Stimulated activated CD4-positive, alpha-beta T cell treated with anti-CD3 and anti-CD28 coated beads, Interleukin-4, amount 100 ng/mL, for 4 hours (primary cell): ENCODE data around the gene MCC.

Source experiments
- DNase-seq, 2 experiments: peaks; one replicate each; pipeline ENCODE4 v3.0.0-alpha.2; 2020

The MCC gene

DNA sequence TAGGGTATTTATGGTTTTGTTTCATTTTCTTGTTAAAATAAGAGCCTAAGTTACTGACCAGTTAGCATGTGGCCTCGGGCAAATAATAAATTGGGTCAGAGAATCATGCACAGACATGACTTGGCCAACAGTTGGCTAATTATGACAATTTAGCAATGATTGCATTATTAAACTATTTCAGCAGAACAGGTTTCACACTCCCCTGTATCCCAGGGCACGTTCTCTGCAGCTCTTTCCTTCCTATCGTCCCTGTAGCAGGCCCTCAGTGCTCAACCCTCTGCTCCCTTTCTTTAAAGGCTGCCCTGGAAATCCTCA lies 221.4 kb downstream of the MCC start:
- no peak for DNase-seq

DNA sequence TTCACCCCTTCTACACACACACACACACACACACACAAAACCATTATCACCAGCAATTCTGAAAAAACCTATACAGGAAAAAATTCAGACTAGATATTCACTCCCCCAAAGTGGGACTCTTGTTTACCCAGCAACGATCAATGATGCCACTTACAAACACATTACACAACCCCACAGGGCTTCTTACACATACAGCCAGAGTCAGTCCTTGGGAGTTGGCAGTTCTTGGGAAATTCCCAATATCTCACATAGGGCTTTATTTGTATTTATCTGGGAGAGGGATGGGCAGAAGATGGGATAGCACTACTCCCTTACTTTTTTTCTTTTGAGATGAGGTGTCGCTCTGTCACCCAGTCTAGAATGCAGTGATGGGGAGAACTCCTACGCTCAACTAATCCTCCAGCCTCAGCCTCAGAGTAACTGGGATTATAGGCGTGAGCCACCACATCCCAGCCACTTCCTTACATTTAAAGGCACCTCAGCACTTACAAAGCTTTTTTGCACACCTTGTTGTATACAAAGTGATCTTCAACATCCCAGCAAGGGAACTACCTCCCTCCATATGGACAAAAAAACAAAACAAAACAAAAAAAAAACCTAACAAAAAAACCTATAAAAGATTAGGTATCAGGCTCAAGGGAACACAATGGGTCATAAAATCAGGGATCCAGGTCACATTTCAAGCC lies 221.9 kb downstream of the MCC start:
- DNase-seq: no peak

DNA sequence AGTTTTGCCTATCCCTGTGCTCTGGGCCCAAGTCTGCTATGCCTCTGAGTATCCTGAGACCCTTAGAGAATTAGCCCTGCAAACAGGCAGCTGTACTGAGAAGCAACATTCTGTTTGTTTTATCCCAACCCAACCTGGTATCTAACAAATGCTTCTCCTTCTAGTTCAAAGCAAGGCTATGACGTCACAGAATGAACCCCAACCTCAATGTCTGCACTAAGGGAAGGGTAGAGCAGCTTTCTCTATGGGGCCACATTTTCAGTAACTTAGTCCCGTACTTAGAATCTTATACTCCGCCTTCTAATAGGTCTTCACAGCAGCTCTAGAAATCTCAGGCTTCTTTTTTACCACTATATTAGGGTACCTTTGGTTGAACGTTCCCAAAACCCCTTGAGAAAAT lies 223.1 kb downstream of the MCC start:
- no peak for DNase-seq

DNA sequence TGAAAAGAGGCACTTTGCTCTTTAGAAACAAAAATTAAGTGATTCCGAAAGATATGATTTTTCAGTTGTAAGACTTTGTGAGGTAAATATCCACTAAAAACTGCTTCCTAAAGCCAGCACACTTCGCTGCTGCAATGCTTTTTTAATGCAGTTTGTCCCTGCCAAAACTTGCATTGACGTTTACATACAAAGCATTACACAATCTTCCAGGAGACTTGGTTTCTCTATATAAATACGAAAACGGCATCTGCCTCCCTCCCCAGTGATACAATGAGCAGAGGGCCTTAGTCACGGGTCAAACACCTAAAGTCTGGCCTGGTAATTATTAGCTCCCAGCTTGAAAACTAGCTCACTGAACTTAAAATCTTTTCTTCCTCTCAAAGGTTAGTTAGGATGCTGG lies 224.2 kb downstream of the MCC start:
- no peak for DNase-seq

DNA sequence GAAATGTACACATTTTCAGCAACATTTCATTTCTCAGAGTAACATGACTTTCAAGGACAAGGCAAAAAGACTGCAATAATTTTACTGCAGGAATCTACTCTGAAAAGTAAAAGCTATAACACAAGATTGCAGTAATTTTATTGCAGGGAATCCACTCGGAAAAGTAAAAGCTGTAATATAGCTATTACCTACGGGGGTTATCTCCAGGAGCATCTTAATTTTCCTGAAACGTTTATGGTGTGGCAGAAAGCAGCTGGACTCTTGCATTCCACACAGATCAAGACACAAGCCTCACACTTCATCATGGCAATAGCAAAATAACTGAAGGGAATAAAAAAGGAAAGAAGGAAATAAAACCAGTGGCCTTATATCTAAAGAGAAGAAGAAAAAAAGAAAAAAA lies 224.7 kb downstream of the MCC start:
- no peak for DNase-seq

DNA sequence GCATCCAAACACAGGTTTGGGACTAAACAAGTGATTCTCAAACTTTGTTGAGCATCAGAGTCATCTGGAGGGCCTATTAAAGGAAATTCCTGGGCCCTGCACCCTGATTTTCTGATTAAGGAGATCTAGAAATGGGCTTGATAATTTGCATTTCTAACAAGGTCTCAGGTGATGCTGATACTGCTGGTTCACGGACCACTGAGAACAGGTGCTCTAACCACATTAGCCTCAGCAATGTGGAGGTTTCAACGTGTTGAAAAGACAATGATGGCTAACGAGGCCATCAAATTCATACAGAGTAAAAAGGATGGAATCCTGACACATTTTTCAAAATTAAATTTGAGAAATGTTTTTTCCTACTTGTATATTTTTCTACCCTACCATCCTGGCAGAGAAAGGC lies 225.6 kb downstream of the MCC start:
- no peak for DNase-seq

DNA sequence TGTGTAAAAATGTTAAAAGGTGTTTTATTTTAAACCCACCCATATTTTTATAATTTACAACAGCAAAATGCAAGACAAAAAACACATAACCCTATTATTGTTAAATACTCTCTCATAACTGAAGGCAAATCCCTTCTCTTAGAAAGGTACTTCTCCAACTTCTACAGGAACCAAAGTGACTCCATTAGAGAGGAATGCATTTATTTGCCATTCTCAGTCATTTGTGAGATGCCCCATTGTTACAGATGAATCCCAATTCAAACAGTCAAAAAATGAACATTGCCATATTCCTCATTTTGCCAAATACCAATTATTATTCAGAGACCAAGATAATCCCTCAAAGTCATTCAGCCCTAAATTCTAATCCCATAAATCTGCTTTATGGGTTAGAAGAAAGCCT lies 229.2 kb downstream of the MCC start:
- no peak for DNase-seq

DNA sequence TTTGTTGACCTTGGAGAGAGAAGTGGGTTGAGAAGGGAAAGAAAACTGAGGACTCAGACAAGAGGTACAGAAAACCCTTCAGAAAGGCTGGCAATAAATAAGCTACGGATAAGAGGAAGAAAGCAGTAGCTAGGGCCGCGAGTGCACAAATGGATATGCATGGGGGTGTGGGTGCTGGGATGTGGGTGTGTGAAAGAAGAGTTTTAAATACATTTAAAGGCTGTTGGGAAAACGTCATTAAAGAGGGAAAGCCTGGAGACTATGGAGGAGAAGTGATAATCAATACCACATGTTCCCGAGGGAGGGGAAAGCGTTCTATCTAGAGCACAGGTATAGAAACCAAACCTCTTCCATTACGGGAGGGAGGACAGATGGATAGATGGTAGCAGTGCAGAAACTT lies 230.7 kb downstream of the MCC start:
- DNase-seq: no peak

DNA sequence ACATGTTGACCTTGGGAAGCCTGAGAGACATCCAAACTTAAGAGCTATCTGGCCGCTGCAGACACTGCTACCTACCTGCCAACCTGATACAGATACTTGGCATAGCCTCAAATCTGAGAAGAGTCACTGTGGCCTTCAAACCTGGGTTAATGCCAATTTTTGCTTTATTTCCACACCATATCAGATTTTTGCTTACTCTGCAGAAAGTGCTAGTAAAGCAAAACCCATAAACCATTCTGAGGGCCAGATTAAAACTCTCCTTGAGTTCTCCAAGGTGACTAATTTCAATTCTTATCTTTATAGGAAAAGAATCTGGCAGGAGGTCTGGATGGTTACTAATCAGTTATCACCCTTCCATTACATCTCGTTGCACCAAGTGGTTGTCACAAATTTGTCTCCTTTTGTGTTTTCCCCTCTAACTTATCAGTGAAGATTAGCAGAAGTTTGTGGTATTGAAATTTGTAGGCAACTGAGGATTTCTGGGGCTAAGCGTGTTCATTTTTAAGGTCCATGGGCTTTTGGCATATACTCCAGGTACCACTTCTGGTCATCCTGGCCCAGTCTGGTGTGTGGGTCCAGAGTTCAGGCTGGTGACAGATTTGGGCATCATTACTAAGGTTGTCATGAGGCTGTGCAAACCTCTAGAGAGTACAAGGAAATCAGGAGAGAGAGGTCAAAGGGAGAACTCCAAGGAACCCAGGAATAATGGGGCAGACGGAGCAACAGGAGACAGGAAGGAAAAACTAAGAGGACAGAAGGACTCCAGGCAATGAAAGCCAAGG lies 231.4 kb downstream of the MCC start:
- no peak for DNase-seq

DNA sequence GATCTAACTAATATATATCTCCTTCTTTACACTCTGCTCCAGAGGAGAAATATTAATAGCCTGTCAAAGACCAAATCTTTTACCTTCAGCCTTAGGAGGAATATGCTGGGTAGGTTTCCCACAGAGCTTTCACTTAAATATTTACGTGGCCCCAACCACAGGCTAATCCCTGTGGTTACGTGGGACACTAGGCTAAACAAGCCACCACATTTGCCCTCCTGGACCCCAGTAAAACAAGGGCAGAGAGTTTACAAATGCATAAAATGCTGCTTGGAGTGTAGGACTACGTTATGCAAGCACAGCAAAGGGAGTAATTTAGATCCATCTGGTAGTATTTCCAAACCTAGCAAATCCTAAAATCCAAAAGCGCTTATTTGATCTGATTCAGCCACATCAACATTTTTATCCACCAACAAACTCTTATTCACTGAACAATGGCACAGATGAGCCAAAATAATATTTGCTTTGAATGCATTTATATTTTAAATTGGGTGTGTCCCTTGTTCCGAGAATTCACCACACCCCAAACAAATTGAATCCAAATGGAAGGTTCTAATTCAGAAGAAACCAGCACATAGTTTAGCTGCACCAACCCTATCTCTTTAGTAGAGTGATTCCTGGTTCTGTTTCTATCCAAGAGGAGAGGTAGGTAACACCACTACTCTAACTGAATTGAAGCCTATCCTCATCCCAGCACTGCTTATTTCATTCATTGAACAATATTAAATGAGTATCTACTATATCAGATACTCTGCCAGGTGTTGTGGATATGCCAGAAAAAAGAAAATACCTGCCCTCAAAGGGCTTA lies 232.5 kb downstream of the MCC start:
- DNase-seq: no peak

DNA sequence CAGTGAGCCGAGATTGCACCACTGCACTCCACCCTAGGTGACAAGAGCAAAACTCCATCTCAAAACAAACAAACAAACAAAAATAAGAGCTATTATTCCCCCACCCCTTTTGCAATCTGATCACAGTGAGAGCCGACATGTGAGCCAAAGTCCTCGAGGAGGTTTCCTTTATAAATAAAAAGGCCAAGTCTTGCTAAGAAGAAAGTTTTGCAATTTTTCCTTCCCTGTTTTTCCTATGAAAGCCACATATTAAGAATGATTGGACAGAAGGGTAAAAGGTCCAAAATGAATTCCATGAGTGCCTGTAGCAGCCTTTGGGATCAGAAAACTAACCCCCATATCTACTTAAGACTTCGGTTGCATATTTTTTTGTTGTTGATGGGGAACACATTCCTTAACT lies 233.1 kb downstream of the MCC start:
- no peak for DNase-seq

DNA sequence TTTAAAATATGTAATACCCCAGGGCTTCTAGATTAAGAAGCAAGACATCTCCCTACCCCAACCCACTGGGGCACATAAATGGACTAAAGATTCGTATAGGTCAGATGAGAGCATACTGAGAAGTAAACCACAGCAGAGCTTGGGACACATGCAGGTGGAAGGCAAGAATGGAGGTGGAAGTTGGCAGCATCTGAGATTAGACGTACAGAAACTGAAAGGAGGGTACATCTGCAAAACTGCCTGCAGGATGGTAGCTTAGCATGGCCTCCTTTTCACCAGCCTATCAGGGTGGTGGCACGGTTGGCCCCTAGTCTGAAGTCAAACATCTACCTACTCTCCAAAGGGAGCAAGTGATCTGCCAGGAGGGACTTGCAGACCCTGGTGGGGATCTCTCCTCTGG lies 235.2 kb downstream of the MCC start:
- no peak for DNase-seq

DNA sequence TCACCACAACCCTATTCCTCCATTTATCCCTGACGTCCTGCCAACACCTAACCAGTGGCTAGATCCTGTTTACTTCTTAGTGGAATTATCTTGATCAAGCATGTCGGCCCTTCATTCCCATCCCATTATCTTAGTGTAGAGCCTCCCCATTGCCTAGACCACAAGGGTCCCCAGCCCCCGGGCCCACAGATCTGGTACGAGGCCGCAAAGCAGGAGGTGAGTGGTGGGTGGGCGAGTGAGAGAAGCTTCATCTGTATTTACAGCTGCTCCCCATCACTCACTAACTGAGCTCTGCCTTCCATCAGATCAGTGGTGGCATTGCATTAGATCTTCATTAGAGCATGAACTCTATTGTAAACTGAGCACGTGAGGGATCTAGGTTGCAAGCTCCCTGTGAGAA lies 236.2 kb downstream of the MCC start:
- no peak for DNase-seq

DNA sequence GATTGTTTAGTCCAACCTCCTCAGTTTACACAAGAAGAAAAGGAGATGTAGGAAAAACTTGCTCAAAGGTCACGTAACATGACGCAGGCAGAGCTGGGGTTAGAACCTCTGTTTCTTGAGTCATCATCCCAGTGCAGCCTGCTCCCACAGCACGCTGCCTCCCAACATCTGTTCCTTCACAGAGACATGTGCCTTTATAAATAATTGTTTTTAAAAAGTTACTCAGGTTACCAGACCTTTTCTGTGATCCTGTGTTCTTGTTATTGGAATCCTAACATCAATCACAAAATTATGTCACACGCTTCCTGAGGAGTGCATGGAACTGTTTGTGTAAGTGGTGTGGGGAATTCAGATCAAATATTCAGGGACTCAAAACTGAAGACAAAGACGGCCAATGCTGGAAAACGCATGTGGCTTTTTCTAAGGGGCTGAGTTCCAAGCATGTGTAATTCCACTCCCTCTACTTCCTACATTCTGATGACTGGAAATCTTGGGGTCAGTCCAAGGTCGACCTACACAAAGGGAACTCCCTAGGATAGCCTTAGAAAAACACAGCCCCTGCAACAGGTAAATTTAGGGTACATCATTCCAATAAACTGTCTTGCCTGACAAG lies 237.8 kb downstream of the MCC start:
- no peak for DNase-seq

DNA sequence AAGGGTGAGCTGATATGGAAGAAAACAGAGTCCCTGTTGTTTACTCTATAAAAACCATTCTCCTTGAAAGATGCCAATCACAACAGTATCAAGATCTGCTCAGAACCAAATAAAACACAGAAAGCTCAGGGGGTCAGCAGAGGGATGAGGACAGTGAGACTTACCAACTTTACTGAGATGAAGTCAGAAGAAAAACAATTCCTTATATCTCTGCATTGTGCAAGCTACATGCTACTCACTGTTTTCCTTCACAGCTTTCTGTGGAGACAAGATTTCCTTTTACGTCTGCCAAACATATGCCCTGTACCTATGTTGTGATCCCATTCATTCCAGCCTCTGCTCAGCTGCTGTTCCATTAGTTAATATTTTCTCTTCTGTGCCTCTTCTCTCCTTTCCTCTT lies 239.0 kb downstream of the MCC start:
- DNase-seq: no peak

DNA sequence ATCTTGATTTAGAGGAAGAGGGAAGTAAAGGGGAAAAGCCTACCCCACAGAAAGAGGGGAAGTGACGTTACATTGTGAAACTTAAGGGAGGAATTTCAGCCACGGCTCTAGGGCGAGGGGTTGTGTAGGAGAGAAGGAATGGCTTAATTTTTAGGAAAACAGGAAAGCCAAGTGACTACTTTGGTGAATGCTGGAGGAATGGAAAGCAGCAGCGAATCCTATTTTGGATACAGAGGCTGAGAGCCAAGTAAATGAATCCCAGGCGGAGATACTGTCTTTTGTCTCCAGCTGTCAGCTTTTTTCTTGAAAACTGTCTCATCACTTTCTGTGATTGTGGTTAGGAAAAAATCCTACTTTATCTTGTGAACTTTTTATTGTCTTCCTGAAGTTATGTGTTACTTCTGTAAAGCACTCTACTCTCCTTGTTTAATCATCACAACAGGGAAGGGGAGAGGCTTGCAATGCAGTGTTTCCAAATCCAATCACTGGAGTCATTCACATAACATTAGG lies 241.8 kb downstream of the MCC start:
- DNase-seq: no peak

DNA sequence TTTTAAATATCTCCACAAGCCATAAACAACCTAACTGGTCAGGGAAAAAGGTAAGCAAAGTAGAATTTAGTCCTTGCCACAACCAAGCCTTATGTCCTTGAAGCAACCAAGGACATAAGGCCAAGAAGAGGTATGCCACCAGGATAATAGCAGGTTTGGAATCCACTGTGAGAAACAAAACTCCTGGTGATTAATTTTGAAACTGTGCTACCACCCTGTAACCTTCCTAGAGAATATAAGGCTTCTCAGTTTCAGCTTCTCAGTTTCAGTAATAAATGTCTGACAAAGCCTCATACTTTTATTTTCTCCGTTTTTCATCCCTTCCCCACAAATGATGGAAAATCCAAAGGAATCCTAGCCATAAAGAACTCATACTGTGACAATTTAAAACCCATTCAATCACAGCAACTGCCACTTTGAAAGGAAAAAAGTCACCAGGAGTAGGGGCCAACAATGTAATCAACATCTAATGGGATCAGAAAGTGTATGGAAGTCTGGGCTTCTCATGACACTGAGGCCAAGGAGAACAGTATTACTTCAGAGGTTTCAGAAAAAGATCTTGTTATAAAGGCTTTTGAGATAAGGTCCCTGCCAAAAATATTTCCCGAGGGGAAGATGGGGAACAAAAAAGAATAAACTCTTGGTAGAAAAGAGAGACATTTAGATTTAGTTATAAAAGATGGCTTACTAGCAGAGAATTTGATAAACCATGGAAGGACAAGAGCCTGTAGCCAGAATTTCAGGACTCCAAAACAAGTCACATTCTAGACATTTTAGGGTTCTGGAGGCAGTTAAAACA lies 242.6 kb downstream of the MCC start:
- no peak for DNase-seq

DNA sequence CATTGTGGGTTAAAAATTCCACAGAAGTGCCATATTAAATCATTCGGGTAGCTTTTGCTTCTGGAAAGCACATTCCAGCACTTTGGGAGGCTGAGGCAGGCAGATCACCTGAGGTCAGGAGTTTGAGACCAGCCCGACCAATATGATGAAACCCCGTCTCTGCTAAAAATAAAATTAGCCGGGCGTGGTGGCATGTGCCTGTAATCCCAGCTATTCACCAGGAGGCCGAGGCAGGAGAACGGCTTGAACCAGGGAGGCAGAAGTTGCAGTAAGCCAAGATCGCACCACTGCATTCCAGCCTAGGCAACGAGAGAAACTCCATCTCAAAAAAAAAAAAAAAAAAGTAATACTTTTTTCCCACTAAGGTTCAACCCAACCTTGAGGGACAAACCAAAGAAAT lies 243.3 kb downstream of the MCC start:
- no peak for DNase-seq

DNA sequence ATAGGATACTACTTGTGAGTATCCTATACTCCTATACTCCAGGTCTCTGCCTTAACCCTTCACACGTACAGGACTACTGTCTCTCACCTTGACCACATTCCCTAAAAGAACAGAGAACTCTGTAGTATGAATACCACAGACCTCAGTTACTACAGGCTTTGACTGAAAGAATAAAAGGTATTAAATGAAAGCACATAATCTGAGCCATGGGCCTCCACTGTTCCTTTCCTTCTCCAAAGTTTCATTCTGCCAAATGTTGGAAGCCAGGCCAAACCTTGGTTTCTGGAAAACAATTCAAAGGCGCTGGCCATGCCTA lies 244.9 kb downstream of the MCC start:
- DNase-seq: no peak

DNA sequence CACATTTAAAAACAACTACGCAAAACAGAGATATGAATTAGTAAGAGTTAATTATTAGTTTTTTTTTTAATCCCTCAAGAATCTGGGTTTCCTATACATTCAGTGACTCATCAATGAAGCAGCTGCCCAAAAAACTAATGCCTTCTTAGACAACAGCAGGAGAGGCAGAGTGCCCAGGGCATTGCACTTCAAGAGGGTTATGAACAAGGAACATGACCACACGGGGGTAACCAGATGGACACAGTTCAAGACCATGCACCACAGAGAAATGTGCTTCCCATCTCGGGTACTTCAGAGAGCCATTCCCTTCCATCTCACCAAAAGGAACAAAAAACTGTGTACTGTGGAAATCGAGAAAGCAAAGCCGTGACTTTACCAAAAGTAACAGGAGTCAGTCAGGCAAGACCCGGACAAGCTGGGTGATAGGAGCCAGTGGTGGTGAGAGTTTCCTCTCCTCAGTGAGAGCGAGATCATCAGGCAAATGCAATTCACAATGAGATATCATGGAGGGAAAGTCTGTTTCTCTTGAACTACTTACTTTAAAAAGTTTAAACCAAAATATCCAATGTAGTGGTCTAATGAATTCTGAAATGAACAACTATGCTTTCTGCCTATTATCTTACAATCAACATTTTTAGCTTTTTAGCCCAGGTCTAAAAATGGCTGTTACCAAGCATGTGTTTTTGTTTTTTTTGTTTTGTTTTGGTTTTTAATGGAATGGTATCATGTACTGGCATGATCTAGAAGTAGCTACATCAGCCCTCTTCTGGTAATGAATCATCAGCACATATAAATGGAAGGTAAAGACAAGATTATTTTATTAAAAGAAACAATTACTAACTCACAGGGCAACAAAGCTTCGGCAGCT lies 245.5 kb downstream of the MCC start:
- no peak for DNase-seq

DNA sequence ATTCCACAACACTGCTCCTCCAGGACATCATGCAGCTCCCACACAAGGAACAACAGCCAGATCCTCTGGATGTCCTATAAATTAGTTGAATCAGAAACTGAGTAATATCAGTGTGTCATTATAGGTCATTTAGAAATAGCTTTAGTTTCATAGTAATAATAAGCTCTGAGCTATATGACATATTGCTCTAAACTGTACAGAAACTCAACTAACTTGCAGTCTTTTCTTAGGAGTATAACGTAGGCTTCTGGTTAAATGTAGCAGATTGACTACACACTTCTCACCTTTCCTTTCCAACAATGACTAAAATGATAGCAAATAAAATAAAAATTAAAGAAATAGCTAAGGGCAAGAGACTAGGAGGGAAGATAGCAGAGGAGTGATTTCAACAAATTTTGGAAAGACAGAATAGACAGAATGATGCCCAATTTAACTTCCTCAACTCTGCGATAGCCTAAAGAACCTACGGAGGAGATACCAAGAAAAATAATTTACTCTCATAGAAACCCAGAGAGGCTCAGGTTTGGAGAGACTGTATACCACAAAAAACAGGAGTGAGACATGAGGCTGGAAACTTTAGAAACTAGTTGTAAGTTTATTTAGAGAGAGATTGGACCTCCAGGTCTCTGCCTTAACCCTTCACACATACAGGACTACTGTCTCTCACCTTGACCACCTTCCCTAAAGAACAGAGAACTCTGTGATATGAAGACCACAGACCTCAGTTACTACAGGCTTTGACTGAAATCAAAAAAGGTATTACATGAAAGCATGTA lies 247.1 kb downstream of the MCC start:
- DNase-seq: no peak
